Measurements from ENCODE around the gene CUEDC1. TPM values are rescaled to one million over a fixed set of nuclear protein-coding genes. Genes with fewer than 3 reads are reported as not detected.
A peak's percentile ranks its signal among the peaks of the same experiment; 100 is the strongest.

Gene CUEDC1
- total RNA-seq, 4 donors from 2014 or later: 7.5 to 14.3 (median 12.7) TPM

DNA sequence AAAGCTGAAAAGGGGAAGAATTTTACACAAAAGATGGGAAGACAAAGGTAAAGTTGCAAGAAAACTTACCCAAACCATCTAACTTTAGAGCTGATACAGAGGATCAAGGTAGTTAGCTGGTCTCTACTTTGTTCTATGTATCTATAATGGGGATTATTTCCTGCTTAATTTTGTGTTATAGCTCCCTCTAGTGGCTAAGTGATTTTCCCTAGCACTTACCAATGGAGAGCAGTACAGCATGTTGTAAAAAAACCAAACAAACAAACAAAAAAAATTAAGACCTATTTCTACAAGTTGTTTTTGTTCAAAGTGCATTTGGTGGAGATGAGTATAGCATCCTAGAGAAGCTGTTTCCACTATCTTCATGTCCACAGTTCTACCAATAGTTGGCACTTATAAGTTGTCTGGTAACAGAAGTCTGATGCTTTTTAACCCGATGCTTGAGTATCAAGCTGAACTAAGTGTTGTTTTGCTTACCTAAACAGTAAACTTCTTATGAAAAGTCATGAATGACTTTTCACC is 44.3 kb upstream of the CUEDC1 start:
- H3K4me3 ChIP-seq (ENCODE audit: low read depth, poor library complexity, severe bottlenecking): no peak overlapping the region
- no peak for DNase-seq (ENCODE audit: low spot score in 2 of 2)
- TF ChIP-seq POLR2A (IDR thresholded peaks at IDR 0.05) (no peak), CTCF (IDR thresholded peaks at IDR 0.05) (peak in 1 of 3 donors; percentile 32)
- intact Hi-C loops (cut with DNase I; ENCODE audit: low total_unique reads): loop anchor here (5.0 kb wide), 1 partner anchor 137 kb away; no protein-coding TSS in a partner anchor
- WGBS, 2 donors: 67 to 72% methylated on average over 1 of the region's 1 CpG

DNA sequence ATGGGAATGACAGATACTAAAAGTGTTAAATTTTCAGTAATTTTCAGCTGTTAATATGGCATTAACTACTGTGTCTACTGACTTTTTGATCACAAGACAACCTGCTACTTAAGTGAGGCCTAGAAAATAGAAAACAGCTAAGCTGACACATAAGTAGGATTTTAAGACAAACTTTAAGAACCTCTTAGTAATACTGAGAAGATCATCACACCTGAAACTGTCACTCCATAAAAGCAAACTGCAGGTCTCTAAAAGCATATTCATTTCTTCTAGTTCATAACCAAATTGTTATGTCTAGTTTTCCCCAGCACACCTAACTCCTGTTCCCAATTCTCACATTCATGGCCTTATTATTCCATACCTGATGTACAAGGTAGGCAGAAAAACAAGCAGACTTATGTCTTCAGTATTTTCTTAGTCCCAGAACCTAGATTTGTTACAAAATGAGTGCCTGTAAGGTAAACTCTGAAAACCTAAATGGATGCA is 43.8 kb upstream of the CUEDC1 start:
- H3K4me3 ChIP-seq (ENCODE audit: low read depth, poor library complexity, severe bottlenecking): no peak overlapping the region
- DNase-seq (ENCODE audit: low spot score in 2 of 2): no peak
- TF ChIP-seq POLR2A (IDR thresholded peaks at IDR 0.05): no peak
- intact Hi-C loops (cut with DNase I; ENCODE audit: low total_unique reads): loop anchor here (5.0 kb wide), 1 partner anchor 137 kb away; no protein-coding TSS in a partner anchor

DNA sequence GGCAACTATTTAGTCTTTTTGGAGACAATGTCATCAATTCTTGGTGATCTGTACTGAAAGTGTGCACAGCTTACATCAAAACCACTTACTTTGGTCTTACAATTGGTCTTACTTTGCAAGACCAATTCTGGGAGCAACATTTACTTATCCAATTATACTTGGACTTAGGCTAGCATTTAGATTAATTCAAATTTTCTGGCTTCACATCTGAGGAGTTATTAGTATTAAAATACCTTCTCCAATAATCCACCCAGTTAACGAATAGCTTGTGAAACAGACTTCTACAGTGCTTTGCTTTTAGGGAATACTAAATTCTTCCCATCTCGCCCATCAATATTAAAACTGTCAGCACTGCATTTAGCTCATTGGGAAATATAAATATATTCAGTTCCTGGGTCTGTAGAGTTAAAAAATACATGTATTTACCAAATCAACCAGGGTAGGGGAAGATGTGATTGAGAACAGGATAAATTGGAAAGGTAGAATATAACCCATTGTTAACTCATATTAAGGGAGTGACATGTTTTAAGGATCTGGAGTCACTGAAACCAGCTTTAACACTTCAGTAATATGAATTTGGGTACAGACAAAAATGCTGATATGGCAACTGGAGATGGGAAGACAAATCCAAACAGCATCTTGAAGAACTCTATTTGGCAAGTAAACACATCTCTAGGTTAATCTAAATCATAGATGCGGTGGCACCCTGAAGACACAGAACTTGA is 42.0 kb upstream of the CUEDC1 start:
- intact Hi-C loops (cut with DNase I; ENCODE audit: low total_unique reads): loop anchor here (5.0 kb wide), 1 partner anchor 135 kb away; no protein-coding TSS in a partner anchor
- no peak overlapping the region for H3K4me3 ChIP-seq (ENCODE audit: low read depth, poor library complexity, severe bottlenecking)
- 78% methylated on average over 3 of the region's 3 CpGs for WGBS, 2 donors
- DNase-seq (ENCODE audit: low spot score in 2 of 2): no peak
- TF ChIP-seq POLR2A (IDR thresholded peaks at IDR 0.05) (no peak), CTCF (IDR thresholded peaks at IDR 0.05) (no peak)

GRCh38 chr17:57995076-57995956 is 40.1 kb upstream of the CUEDC1 start:
- peak in 1 of 2 donors; percentile 62 for DNase-seq (ENCODE audit: low spot score in 2 of 2)
- H3K4me3 ChIP-seq (ENCODE audit: low read depth, poor library complexity, severe bottlenecking): no peak overlapping the region
- intact Hi-C loops (cut with DNase I; ENCODE audit: low total_unique reads): loop anchor here (5.0 kb wide), 1 partner anchor 133 kb away; no protein-coding TSS in a partner anchor
- TF ChIP-seq POLR2A (IDR thresholded peaks at IDR 0.05) (no peak), CTCF (IDR thresholded peaks at IDR 0.05) (no peak)
- WGBS, 2 donors: 28 to 31% methylated on average over 4 of the region's 4 CpGs

- no peak overlapping the region for H3K4me3 ChIP-seq (ENCODE audit: low read depth, poor library complexity, severe bottlenecking)
- no peak for DNase-seq (ENCODE audit: low spot score in 2 of 2)
- intact Hi-C loops (cut with DNase I; ENCODE audit: low total_unique reads): no loop called here
- 48 to 60% methylated on average over 2 of the region's 2 CpGs for WGBS, 2 donors
- no peak for TF ChIP-seq POLR2A (IDR thresholded peaks at IDR 0.05)
- TF ChIP-seq CTCF (IDR thresholded peaks at IDR 0.05): no peak
Measured at GRCh38 chr17:57994436-57994835, 39.2 kb upstream of the CUEDC1 start.

Measured in lower leg skin (tissue), 4 donors.